ENCODE results near the gene RPL7L1. TPM values are rescaled to one million over a fixed set of nuclear protein-coding genes. Genes with fewer than 3 reads are reported as not detected.
A peak's percentile ranks its signal among the peaks of the same experiment; 100 is the strongest.

The RPL7L1 gene
- total and polyA plus RNA-seq, 3 experiments from 2014 or later: 95.0 to 200 (median 199) TPM

DNA sequence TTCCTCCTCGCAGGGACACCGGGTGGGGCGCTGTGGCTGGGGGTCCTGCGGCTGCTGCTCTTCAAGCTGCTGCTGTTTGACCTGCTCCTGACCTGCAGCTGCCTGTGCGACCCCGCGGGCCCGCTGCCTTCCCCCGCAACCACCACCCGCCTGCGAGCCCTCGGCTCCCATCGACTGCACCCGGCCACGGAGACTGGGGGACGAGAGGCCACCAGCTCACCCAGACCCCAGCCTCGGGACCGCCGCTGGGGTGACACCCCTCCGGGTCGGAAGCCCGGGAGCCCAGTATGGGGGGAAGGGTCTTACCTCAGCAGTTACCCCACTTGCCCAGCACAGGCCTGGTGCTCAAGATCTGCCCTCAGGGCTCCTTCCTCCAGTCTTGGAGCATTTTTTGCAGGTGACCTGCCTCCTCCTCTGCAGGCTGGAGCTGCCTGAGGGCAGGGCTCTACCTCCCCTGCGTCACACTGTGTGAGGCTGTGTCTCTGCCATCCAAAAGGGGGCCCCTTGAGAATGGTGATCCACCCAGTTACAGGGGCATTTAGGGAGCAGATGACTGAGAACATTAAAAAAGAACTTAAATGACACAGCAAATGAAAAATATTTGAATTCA lies 45.9 kb downstream of the RPL7L1 start:
- peaks cover 11% of the 10 kb centered on the region for H3K4me1 ChIP-seq (ENCODE audit: insufficient read depth, low read length)
- ChIA-PET POLR2A (no interaction called here), CTCF (interaction anchor here (0.9 kb wide), 1 partner anchor 219 kb away, joined by 4 read pairs; no protein-coding TSS in a partner anchor)
- peaks cover 0 to 2% of the 10 kb centered on the region in 2 donors for H3K27me3 Mint-ChIP-seq
- H3K9me3 Mint-ChIP-seq: no peaks in the 10 kb centered on the region
- H3K36me3 Mint-ChIP-seq: peaks cover 0 to 14% (median 2%) of the 10 kb centered on the region in 3 donors
- H3K27ac Mint-ChIP-seq: peak overlapping the region in 4 of 8 donors; percentile 33 to 88 (median 51)
- H3K27ac ChIP-seq (ENCODE audit: low read depth, low read length): no peak overlapping the region
- H3K9me3 ChIP-seq (ENCODE audit: low read length): no peaks in the 10 kb centered on the region
- H3K36me3 ChIP-seq (ENCODE audit: insufficient read depth, low read length): no peaks in the 10 kb centered on the region
- no peaks in the 10 kb centered on the region for H3K27me3 ChIP-seq (ENCODE audit: insufficient read depth, low read length, poor library complexity, severe bottlenecking)
- no peak overlapping the region for H3K4me3 ChIP-seq (ENCODE audit: low read length)
- DNase-seq: no peak
- no peak overlapping the region for H3K4me3 Mint-ChIP-seq
- H3K4me1 Mint-ChIP-seq: peaks cover 13 to 14% (median 14%) of the 10 kb centered on the region in 3 donors

- Mint-ChIP-seq H3K4me3 (peak within 1 kb of the TSS; percentile 97 to 100 (median 99)), H3K27me3 (peaks cover 0 to 2% of the 10 kb centered on the region in 2 donors), H3K9me3 (no peaks in the 10 kb centered on the region), H3K36me3 (peaks cover 0 to 41% (median 5%) of the 10 kb centered on the region in 3 donors), H3K27ac (peak within 1 kb of the TSS; percentile 97 to 100 (median 99)), H3K4me1 (peaks cover 46 to 51% (median 50%) of the 10 kb centered on the region in 3 donors)
- Histone ChIP-seq H3K27ac (ENCODE audit: low read depth, low read length) (peak within 1 kb of the TSS; percentile 91), H3K36me3 (ENCODE audit: insufficient read depth, low read length) (peaks cover 1% of the 10 kb centered on the region), H3K4me3 (ENCODE audit: low read length) (peak within 1 kb of the TSS; percentile 78), H3K9me3 (ENCODE audit: low read length) (no peaks in the 10 kb centered on the region), H3K4me1 (ENCODE audit: insufficient read depth, low read length) (peaks cover 45% of the 10 kb centered on the region), H3K27me3 (ENCODE audit: insufficient read depth, low read length, poor library complexity, severe bottlenecking) (no peaks in the 10 kb centered on the region)
- CTCF ChIA-PET: interaction anchor here (0.6 to 3.6 kb wide), 15 partner anchors 8 to 440 kb away, joined by 3 to 21 read pairs (median 3); partner anchors contain the start of genes KLHDC3, PEX6, PPP2R5D and PTCRA
- DNase-seq: peak; percentile 90 to 97 (median 95)
- POLR2A ChIA-PET: interaction anchor here (0.5 to 2.9 kb wide), 32 partner anchors 14 to 1142 kb away, joined by 3 to 50 read pairs (median 6); partner anchors contain the start of genes BICRAL, CUL7, DNPH1 and KLC4
Measured at GRCh38 chr6:42928986-42929820, 49.8 kb downstream of the RPL7L1 start, which contains the start of gene CNPY3. TSS of gene CNPY3 (plus strand) at chr6:42929480. CDS start at chr6:42929571, 91 bp downstream.

GRCh38 chr6:42929821-42930360 lies 50.5 kb downstream of the RPL7L1 start:
- Mint-ChIP-seq H3K36me3 (peaks cover 0 to 47% (median 5%) of the 10 kb centered on the region in 3 donors), H3K4me1 (peaks cover 48 to 56% (median 52%) of the 10 kb centered on the region in 3 donors), H3K27ac (peak overlapping the region; percentile 97 to 100 (median 99)), H3K9me3 (no peaks in the 10 kb centered on the region), H3K4me3 (peak overlapping the region; percentile 97 to 100 (median 99)), H3K27me3 (peaks cover 0 to 2% of the 10 kb centered on the region in 2 donors)
- ChIA-PET POLR2A (interaction anchor here (0.6 to 2.9 kb wide), 30 partner anchors 15 to 1142 kb away, joined by 3 to 50 read pairs (median 6); partner anchors contain the start of genes BICRAL, CUL7, DNPH1 and KLC4), CTCF (interaction anchor here (0.6 to 3.6 kb wide), 12 partner anchors 14 to 299 kb away, joined by 3 to 21 read pairs (median 4); partner anchors contain the start of genes DNPH1, PEX6, PPP2R5D and PTCRA)
- Histone ChIP-seq H3K36me3 (ENCODE audit: insufficient read depth, low read length) (peaks cover 7% of the 10 kb centered on the region), H3K27me3 (ENCODE audit: insufficient read depth, low read length, poor library complexity, severe bottlenecking) (no peaks in the 10 kb centered on the region), H3K4me1 (ENCODE audit: insufficient read depth, low read length) (peaks cover 45% of the 10 kb centered on the region), H3K4me3 (ENCODE audit: low read length) (peak overlapping the region; percentile 78), H3K9me3 (ENCODE audit: low read length) (no peaks in the 10 kb centered on the region), H3K27ac (ENCODE audit: low read depth, low read length) (peak overlapping the region; percentile 91)
- DNase-seq: peak in 3 of 5 donors; percentile 40 to 64 (median 46)

- ChIA-PET CTCF (no interaction called here), POLR2A (no interaction called here)
- peaks cover 4 to 71% (median 15%) of the 10 kb centered on the region in 3 donors for H3K36me3 Mint-ChIP-seq
- peaks cover 0 to 2% of the 10 kb centered on the region in 2 donors for H3K27me3 Mint-ChIP-seq
- Histone ChIP-seq H3K27ac (ENCODE audit: low read depth, low read length) (no peak overlapping the region), H3K9me3 (ENCODE audit: low read length) (no peaks in the 10 kb centered on the region), H3K4me1 (ENCODE audit: insufficient read depth, low read length) (peaks cover 45% of the 10 kb centered on the region), H3K4me3 (ENCODE audit: low read length) (peak overlapping the region; percentile 13), H3K27me3 (ENCODE audit: insufficient read depth, low read length, poor library complexity, severe bottlenecking) (no peaks in the 10 kb centered on the region), H3K36me3 (ENCODE audit: insufficient read depth, low read length) (peaks cover 28% of the 10 kb centered on the region)
- peaks cover 55 to 72% (median 68%) of the 10 kb centered on the region in 3 donors for H3K4me1 Mint-ChIP-seq
- peak overlapping the region; percentile 84 to 98 (median 94) for H3K27ac Mint-ChIP-seq
- peak overlapping the region; percentile 55 to 84 (median 72) for H3K4me3 Mint-ChIP-seq
- no peaks in the 10 kb centered on the region for H3K9me3 Mint-ChIP-seq
- no peak for DNase-seq
Measured at GRCh38 chr6:42932412-42932811, 53.0 kb downstream of the RPL7L1 start.

GRCh38 chr6:42933205-42933604 lies 53.8 kb downstream of the RPL7L1 start:
- no peaks in the 10 kb centered on the region for H3K27me3 ChIP-seq (ENCODE audit: insufficient read depth, low read length, poor library complexity, severe bottlenecking)
- H3K9me3 Mint-ChIP-seq: no peaks in the 10 kb centered on the region
- H3K27ac Mint-ChIP-seq: peak overlapping the region in 7 of 8 donors; percentile 64 to 98 (median 94)
- ChIA-PET CTCF (no interaction called here), POLR2A (interaction anchor here (0.6 kb wide), 1 partner anchor 34 kb away, joined by 3 read pairs; no protein-coding TSS in a partner anchor)
- peaks cover 35% of the 10 kb centered on the region for H3K36me3 ChIP-seq (ENCODE audit: insufficient read depth, low read length)
- no peak overlapping the region for H3K27ac ChIP-seq (ENCODE audit: low read depth, low read length)
- H3K9me3 ChIP-seq (ENCODE audit: low read length): no peaks in the 10 kb centered on the region
- H3K4me1 ChIP-seq (ENCODE audit: insufficient read depth, low read length): peaks cover 42% of the 10 kb centered on the region
- H3K36me3 Mint-ChIP-seq: peaks cover 8 to 79% (median 19%) of the 10 kb centered on the region in 3 donors
- H3K4me1 Mint-ChIP-seq: peaks cover 57 to 75% (median 72%) of the 10 kb centered on the region in 3 donors
- DNase-seq: no peak
- H3K4me3 Mint-ChIP-seq: peak overlapping the region; percentile 47 to 84 (median 70)
- no peak overlapping the region for H3K4me3 ChIP-seq (ENCODE audit: low read length)
- H3K27me3 Mint-ChIP-seq: peaks cover 0 to 2% of the 10 kb centered on the region in 2 donors

- H3K4me1 ChIP-seq (ENCODE audit: insufficient read depth, low read length): peaks cover 34% of the 10 kb centered on the region
- peaks cover 45 to 65% (median 59%) of the 10 kb centered on the region in 3 donors for H3K4me1 Mint-ChIP-seq
- H3K9me3 Mint-ChIP-seq: no peaks in the 10 kb centered on the region
- H3K9me3 ChIP-seq (ENCODE audit: low read length): no peaks in the 10 kb centered on the region
- ChIA-PET POLR2A (no interaction called here), CTCF (interaction anchor here (0.6 kb wide), 1 partner anchor 42 kb away, joined by 3 read pairs; no protein-coding TSS in a partner anchor)
- H3K27me3 ChIP-seq (ENCODE audit: insufficient read depth, low read length, poor library complexity, severe bottlenecking): no peaks in the 10 kb centered on the region
- DNase-seq: no peak
- no peaks in the 10 kb centered on the region for H3K27me3 Mint-ChIP-seq
- no peak overlapping the region for H3K4me3 ChIP-seq (ENCODE audit: low read length)
- peaks cover 8 to 86% (median 18%) of the 10 kb centered on the region in 3 donors for H3K36me3 Mint-ChIP-seq
- H3K27ac Mint-ChIP-seq: peak overlapping the region in 4 of 8 donors; percentile 33 to 77 (median 56)
- H3K27ac ChIP-seq (ENCODE audit: low read depth, low read length): no peak overlapping the region
- H3K36me3 ChIP-seq (ENCODE audit: insufficient read depth, low read length): peaks cover 43% of the 10 kb centered on the region
- H3K4me3 Mint-ChIP-seq: no peak overlapping the region
Measured at GRCh38 chr6:42935322-42935721, 55.9 kb downstream of the RPL7L1 start.

DNA sequence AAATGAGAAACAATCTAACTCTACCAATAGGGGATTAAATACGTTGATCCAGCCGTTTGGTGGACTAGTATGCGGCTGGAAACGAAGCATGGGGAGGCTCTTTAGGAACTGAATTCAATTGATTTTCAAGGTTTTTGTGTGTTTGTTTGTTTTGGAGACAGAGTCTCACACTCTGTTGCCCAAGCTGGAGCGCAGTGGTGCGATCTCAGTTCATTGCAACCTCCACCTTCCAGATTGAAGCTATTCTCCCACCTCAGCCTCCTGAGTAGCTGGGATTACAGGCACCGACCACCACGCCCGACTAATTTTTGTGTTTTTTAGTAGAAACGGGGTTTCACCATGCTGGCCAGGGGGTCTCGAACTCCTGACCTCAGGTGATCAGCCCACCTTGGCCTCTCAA lies 57.0 kb downstream of the RPL7L1 start:
- ChIA-PET CTCF (no interaction called here), POLR2A (no interaction called here)
- Histone ChIP-seq H3K9me3 (ENCODE audit: low read length) (no peaks in the 10 kb centered on the region), H3K4me1 (ENCODE audit: insufficient read depth, low read length) (peaks cover 24% of the 10 kb centered on the region), H3K27me3 (ENCODE audit: insufficient read depth, low read length, poor library complexity, severe bottlenecking) (no peaks in the 10 kb centered on the region), H3K36me3 (ENCODE audit: insufficient read depth, low read length) (peaks cover 43% of the 10 kb centered on the region), H3K27ac (ENCODE audit: low read depth, low read length) (no peak overlapping the region), H3K4me3 (ENCODE audit: low read length) (no peak overlapping the region)
- DNase-seq: no peak
- Mint-ChIP-seq H3K36me3 (peaks cover 8 to 92% (median 18%) of the 10 kb centered on the region in 3 donors), H3K9me3 (no peaks in the 10 kb centered on the region), H3K27ac (peak overlapping the region in 3 of 8 donors; percentile 21 to 51 (median 40)), H3K4me3 (peak overlapping the region in 1 of 7 donors; percentile 40), H3K4me1 (peaks cover 37 to 54% (median 49%) of the 10 kb centered on the region in 3 donors), H3K27me3 (no peaks in the 10 kb centered on the region)

All from CD8-positive, alpha-beta memory T cell (primary cell).